Activated CD4-positive, alpha-beta T cell treated with anti-CD3 and anti-CD28 coated beads, Interleukin-2, amount 50 U/mL, for 1 hour (primary cell): ENCODE measurements around the gene SPIRE2.
"Not testable (repeated sequence)": the region's sequence is repeated elsewhere in the genome, so short reads cannot be mapped to it uniquely, and the experiment has no call there.

Experiments used
- DNase-seq: peaks from one replicate; pipeline ENCODE4 v3.0.0-alpha.2; 2020

SPIRE2 gene

GRCh38 chr16:89828199-89828869, at the start of gene SPIRE2:
TSS of gene SPIRE2 (plus strand) at chr16:89828475. CDS start at chr16:89828551, 76 bp downstream.
- DNase-seq, result peak; percentile 72

- no peak for DNase-seq
Measured at GRCh38 chr16:89779231-89779908, 48.9 kb upstream of the SPIRE2 start.

- DNase-seq, result no peak
Measured at GRCh38 chr16:89779909-89780305, 48.4 kb upstream of the SPIRE2 start.

- no peak for DNase-seq
Measured at GRCh38 chr16:89782489-89782888, 45.8 kb upstream of the SPIRE2 start.

DNA sequence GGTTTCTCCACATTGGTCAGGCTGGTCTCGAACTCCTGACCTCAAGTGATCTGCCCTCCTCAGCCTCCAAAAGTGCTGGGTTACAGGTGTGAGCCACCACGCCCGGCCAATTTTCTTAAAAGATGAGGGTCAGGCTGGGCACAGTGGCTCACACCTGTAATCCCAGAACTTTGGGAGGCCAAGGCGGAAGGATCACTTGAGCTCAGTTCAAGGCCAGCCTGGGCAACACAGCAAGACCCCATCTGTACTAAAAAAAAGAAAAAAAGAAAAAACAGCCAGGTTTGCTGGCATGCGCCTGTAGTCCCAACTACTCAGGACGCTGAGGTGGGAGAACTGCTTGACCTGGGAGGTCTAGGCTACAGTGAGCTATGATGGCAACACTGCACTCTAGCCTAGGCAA, 44.3 kb upstream of the SPIRE2 start:
- not testable (repeated sequence) for DNase-seq

DNA sequence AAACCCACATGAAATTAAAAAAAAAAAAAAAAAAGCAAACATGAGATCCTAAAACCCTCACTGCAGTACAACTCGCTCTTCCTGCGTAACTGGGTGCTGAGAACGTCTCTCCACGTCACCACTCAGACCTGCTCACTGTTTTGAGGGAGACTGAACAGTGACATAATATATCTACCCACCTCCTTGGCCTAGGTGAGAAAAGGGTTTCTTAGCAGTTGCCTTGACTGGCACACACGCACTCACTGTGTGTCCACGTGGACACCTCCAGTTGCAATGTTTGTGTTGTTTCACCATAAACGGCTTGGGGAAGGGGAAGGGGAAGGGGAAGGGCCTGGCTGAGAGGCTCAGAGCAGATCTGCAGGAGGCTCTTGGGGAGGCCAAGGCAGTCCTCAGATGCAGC, 43.9 kb upstream of the SPIRE2 start:
- no peak for DNase-seq

GRCh38 chr16:89785523-89786155, 42.6 kb upstream of the SPIRE2 start:
- peak; percentile 28 for DNase-seq

DNA sequence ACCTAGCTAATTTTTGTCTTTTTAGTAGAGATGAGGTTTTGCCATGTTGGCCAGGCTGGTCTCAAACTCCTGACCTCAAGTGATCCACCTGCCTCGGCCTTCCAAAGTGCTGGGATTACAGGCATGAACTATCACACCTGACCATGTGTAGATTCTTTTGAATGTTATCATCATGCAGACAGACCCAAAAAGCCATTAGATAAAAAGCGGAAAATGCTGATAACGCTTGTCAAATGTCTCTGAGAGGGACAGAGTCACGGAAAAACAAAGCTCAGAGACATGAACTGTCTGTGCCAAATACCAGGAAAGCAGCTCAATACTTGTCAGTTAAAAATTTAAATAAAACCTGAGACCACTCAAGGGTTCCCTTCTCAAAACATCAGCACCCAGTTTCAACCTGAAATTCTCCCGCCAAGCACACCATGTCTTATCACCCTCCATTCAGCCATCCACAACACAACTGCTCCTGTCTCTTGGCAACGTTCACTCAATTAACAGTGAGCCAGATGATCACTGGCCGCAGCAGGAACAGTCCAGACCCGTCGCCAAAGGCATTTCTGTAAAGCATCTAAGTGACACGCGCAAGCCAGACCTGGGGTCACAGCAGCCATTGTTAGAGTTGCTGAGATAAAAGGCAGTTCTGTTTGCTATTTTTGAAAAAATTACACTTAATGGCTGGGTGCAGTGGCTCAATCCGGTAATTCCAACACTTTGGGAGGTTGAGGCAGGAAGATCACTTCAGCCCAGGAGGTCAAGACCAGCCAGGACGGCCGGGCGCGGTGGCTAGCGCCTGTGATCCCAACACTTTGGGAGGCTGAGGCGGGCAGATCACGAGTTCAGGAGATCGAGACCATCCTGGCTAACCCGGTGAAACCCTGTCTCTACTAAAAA, 41.6 kb upstream of the SPIRE2 start:
- no peak for DNase-seq

DNA sequence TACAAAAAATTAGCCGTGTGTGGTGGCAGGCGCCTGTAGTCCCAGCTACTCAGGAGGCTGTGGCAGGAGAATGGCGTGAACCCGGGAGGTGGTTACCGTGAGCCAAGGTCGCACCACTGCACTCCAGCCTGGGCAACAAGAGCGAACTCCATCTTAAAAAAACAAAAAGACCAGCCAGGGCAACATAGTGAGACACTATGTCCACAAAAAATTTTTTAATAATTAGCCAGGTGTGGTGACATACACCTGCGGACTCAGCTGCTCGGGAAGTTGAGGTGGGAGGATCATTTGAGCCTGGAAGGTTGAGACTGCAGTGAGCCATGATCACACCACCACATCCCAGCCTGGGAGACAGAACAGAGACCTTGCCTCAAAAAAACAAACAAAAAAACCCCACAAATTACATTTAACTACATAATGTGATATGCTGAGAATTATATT, 40.9 kb upstream of the SPIRE2 start:
- no peak for DNase-seq

DNA sequence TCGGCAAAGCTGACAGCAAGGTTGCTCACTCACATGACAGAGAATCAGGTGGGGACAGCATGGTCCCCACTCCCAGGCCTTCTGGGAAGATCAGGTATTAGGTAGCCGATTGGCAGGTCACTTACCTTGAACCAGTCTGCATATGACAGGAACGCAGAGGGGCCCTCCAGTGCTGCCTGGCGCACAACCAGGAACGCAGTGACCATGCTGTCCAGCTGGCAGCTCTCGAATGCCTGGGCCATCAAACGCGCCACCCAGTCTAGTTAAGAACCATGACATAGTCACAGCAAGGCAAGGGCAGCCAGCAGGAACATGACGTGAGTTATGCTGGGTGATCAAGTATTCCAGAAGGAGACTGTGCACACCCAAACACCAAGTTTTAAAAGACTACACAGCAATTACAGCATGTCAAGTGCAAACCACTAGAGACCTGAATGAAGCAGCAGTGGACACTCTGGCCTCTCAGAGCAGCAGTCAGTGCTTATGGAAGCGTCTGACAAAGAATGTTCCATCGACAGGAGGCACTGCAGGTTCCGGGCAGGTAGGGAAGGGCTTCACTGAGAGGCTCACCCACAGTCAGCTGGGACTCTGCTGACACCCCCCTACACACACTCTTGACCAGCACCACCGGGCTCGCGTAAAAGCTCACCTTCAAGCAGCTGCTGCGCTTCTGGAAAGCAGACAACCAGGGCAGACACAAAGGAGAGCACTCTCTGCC, 36.8 kb upstream of the SPIRE2 start:
- DNase-seq, result no peak

GRCh38 chr16:89793092-89793491, 35.2 kb upstream of the SPIRE2 start:
- peak; percentile 62 for DNase-seq

DNA sequence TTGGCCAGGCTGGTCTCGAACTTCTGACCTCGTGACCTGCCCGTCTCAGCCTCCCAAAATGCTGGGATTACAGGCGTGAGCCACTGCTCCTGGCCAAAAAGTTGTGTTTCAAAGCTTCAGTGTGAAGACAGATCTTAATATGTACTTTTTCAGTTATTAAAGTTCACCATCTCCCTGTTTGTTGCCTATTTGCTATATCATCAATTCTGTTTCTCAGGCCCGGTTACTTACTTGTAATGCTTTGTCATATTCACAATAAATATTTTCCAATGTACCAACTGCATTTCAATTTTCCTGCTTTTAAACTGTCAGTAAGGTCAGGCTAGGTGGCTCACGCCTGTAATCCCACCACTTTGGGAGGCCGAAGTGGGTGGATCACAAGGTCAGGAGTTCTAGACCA, 34.3 kb upstream of the SPIRE2 start:
- DNase-seq, result no peak

DNA sequence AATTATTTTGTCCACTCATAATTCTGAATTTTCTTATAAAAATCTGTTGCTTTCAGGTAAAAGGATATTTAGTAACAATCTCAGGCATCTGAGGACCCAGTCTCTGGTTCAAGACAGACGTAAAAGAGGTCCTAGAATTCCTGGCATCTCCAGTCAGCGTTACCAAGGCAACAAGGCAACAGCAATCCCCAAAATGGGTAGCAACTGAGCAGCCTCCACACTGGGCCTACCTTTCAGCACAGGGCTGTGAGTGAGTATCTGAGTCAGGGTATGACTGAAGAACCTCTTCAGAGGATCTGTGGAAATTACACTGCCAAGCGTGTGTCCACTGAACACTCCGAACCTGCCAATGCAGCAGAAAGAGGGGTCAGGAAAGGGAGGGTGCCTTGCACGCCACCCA, 32.6 kb upstream of the SPIRE2 start:
- DNase-seq, result no peak

DNA sequence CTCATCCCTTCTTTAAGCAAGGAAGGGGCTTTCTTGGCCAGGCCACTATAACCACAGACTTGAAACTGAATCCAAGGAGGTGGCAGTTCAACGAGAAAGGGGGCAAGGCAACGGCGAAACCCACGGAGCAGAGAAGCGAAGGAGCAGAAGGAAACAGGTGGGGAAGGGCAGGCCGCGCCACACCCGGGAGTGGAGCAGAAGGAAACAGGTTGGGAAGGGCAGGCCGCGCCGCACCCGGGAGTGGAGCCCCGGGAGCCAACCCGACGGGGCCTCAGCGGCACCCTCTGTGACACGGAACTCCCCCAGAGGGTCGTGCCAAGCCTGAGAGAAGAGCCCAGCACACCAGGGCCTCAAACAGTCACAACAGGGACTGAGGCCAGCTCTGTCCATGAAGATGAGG, 32.2 kb upstream of the SPIRE2 start:
- DNase-seq, result no peak

DNA sequence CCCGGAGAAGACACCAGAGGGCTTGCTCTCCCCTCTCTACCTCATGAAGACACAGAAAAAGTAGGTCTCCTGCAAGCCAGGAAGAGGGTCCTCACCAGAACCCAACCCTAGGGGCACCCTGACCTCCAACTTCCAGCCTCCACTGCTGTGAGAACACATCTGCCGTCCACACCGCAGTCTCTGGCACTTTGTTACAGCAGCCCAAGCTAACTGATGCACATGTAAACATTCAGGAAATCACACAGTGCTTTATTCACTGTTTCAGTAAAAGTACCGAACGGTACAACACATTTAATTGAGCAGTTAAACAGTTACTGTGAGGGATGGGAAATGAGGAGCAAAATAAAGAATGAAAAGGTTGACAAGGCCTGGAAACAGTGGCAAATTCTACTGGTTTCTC, 30.1 kb upstream of the SPIRE2 start:
- no peak for DNase-seq

DNA sequence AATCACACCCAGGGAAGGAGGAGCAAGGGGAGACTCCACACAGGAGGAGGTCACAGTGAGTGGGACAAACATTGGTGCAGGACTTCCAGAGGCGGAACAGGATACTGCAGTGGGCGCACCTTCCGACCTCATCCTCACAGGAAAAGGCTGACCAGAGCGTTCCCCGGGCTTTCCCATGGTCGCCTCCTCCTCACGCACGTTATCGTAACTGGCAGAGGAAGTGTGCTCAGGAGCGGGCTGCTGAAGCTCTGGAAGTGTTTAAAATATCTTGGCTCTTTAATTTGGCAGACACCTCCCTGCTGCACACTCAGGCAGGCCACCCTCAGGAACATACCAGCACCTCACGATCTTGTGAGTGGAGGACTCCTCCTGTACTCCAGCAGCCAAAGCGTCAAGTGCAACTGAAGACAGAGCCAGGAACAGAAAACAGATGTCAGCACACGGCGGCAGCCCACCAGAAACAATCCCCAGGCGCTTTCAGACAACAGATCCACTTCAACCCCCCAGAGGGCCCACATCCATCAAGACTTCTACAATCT, 29.4 kb upstream of the SPIRE2 start:
- DNase-seq, result no peak

DNA sequence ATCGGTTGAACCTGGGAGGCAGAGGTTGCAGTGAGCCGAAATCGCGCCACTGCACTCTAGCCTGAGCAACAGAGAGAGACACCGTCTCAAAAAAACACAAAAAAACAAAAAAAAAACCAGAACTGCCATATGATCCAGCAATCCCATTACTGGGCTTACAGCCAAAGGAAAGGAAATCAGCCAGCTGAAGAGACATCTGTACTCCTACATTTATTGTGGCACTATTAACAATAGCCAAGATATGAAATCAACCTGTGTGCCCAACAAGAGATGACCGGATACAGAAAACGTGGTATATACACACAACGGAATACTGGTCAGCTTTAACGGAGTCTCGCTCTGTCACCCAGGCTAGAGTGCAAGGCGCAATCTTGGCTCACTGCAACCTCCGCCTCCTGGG, 26.5 kb upstream of the SPIRE2 start:
- no peak for DNase-seq

GRCh38 chr16:89805136-89805905, 23.0 kb upstream of the SPIRE2 start:
- no peak for DNase-seq

DNA sequence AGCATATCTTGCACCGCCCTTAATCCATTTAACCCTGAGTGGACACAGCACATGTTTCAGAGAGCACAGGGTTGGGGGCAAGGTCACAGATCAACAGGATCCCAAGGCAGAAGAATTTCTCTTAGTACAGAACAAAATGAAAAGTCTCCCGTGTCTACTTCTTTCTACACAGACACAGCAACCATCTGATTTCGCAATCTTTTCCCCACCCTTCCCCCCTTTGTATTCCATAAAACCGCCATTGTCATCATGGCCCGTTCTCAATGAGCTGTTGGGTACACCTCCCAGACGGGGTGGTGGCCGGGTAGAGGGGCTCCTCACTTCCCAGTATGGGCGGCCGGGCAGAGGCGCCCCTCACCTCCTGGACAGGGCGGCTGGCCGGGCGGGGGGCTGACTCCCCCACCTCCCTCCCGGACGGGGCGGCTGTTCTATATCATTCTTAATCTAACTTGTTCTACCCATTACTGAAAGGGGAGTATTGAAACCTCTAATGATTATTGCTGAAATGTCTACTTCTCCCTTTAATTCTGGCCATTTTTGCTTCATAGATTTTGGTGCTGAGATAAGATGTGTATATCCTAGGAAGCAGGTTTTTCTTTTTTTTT, 21.6 kb upstream of the SPIRE2 start:
- DNase-seq, result not testable (repeated sequence)

DNA sequence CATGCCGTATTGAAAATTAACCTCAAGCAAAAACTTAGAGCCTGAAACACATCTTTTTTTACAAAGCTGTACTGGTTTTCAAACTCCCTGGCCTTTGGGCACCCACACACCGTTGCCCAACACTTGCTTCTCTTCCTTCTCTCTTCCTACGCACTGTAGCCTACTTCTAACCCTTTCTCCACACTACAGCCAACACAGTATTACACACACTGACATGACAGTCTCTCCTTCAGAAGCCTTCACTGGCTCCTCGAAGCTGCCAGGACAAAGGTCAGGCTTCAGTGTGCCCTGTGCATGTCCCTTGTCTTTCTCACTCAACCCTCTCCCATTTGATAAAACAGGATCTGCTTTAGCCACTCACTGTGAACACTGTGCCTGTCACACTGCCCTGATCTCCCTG, 19.8 kb upstream of the SPIRE2 start:
- no peak for DNase-seq

DNA sequence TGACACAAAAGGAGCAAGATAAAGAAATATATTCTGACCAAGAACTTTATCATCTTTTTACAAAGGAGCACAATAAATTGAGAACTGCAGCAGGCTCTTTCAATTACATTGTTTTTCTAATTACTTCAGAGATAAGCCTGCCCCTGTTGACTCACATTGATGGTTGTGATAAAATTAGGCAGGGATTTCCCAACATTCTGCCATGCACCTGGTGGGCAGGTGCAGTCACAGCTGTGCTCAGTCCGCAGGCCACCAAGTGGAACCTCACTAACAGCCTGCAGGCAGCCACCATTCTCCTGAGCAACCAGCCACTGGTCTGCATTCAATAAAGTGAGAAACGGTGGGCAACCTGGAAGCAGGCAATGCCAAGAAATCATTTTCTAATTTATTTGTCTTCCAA, 17.0 kb upstream of the SPIRE2 start:
- DNase-seq, result no peak
